G401 (cell line): Measurements from ENCODE around the gene COL8A1. TPM values are rescaled to one million over a fixed set of nuclear protein-coding genes. Genes with fewer than 3 reads are reported as not detected.

Source experiments
- total RNA-seq: library from RNA; depleted of rRNA; stranded (reverse); fragments of >200 nt; shearing (Covaris generic); gene quantifications from 2 replicates; pipeline ENCODE4 v1.2.3, GENCODE V29; 2014; rRNA removed

The COL8A1 gene
- total RNA-seq, 1 experiment from 2014 or later = not detected

Other genes with a start within 250 kb of the COL8A1 start
- gene CMSS1, start 179.3 kb downstream of the COL8A1 start, total RNA-seq = 35.7 and 37.9 TPM in 2 replicates